ENCODE measurements around the gene BIRC5.

BIRC5 gene

DNA sequence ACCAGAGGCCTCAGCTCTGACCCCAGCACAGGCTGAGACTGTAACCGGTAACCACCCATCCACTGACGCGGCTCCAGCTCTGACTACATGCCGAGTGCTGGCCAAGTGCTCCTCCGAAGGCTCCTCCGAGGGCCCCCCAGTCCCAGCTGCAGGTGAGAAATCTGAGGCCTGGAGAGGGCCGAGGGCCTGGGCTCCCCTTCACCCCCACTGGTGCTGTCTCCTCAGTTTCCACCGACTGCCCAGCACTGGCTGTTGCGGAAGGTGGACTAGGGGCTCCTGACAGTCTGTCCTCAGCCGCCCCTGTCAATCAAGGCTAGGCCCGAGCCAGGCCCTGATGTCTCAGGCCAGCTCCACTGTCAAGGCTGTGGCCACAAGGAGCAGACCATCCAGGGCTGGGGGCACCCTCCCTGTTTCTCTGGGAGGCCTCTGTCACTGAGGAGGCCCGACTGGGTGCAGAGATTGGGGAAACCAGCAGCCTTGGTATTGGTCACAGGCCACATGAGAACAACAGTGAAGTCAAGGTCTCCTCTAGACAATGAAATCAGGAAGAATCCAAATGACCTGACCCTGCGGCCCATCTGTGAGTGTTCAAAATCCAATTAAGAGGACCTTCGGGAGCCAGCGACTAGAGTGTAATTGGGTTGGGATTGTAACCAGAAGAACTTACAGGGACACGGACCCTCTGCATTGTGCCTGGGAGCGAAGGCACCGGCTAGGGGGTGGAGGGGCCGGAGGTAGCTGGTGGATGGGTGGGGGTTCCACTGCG, 22.5 kb downstream of the BIRC5 start:
- Histone ChIP-seq H3K36me3 (no peaks in the 10 kb centered on the region), H3K27ac (peak overlapping the region in 3 of 11 experiments; percentile 25 to 50 (median 30); a peak in 4 of 22 replicates), H3K4me3 (no peak overlapping the region), H3K9ac (peak overlapping the region in 4 of 11 experiments; percentile 40 to 62 (median 54); a peak in 1 of 22 replicates), H3K9me3 (replicated peaks in 1 of 11) (no peaks in the 10 kb centered on the region), H4K20me1 (peaks cover 0 to 10% (median 5%) of the 10 kb centered on the region in 11 experiments; a peak in 9 of 22 replicates), H3K4me1 (peaks cover 12 to 96% (median 80%) of the 10 kb centered on the region in 10 experiments), H3K27me3 (peaks cover 15 to 22% (median 17%) of the 10 kb centered on the region in 11 experiments), H3K4me2 (peak overlapping the region in 7 of 11 experiments; percentile 62 to 88 (median 85); a peak in 13 of 22 replicates)
- no peak for TF ChIP-seq Cebpa-rat (IDR thresholded peaks at IDR 0.05)

DNA sequence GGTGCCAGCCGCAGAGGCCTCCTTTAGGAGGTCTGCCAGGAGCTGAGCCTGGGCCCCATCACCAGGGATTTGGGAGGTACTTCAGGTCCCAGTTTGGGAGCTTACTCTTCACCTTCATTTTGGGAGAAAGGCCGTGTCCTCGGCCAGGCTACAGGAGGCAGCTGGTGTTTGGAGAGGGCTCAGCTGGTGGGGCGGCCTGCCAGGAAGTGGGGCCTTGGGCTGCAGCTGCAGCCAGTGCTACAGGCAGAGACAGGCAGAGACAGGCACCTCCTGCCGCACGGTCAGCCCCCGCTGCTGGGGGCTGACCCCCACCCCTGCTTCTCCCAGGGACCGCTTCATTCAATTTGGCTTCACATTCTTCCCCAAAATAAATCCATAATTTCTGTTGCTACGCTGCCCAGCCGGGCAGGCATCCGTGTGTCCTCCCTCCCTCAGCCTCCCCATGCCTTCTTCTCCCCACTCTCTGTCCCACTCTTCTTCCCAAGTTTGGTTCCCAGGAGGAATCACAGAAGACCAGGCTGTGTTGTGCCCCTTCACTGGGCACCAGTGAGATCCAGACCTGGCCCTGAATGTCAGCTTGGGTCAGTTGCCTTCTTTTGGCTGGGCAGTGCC, 23.5 kb downstream of the BIRC5 start:
- peak overlapping the region in 9 of 11 experiments; percentile 43 to 88 (median 81); a peak in 18 of 22 replicates for H3K4me2 ChIP-seq
- H3K4me1 ChIP-seq: peaks cover 16 to 97% (median 82%) of the 10 kb centered on the region in 10 experiments
- H3K9me3 ChIP-seq (replicated peaks in 1 of 11): no peaks in the 10 kb centered on the region
- H4K20me1 ChIP-seq: peaks cover 0 to 5% (median 0%) of the 10 kb centered on the region in 11 experiments; a peak in 5 of 22 replicates
- H3K9ac ChIP-seq: peak overlapping the region in 8 of 11 experiments; percentile 8 to 62 (median 38); a peak in 12 of 22 replicates
- peak overlapping the region in 8 of 11 experiments; percentile 2 to 59 (median 25); a peak in 9 of 22 replicates for H3K27ac ChIP-seq
- TF ChIP-seq Cebpa-rat (IDR thresholded peaks at IDR 0.05): no peak
- H3K36me3 ChIP-seq: no peaks in the 10 kb centered on the region
- peaks cover 6 to 13% (median 8%) of the 10 kb centered on the region in 11 experiments for H3K27me3 ChIP-seq
- no peak overlapping the region for H3K4me3 ChIP-seq

GRCh38 chr17:78238823-78239488, 24.9 kb downstream of the BIRC5 start:
- H3K4me1 ChIP-seq: peaks cover 19 to 100% (median 88%) of the 10 kb centered on the region in 10 experiments
- H3K9ac ChIP-seq: peak overlapping the region in 1 of 11 experiments; percentile 25; a peak in 2 of 22 replicates
- TF ChIP-seq Cebpa-rat (IDR thresholded peaks at IDR 0.05): no peak
- H3K4me3 ChIP-seq: no peak overlapping the region
- no peaks in the 10 kb centered on the region for H3K27me3 ChIP-seq
- H3K36me3 ChIP-seq: no peaks in the 10 kb centered on the region
- H3K9me3 ChIP-seq (replicated peaks in 1 of 11): no peaks in the 10 kb centered on the region
- no peaks in the 10 kb centered on the region; a peak in 1 of 22 replicates for H4K20me1 ChIP-seq
- H3K4me2 ChIP-seq: peak overlapping the region; percentile 16 to 88 (median 77); a peak in 20 of 22 replicates
- peak overlapping the region in 2 of 11 experiments; percentile 84 to 90; a peak in 2 of 22 replicates for H3K27ac ChIP-seq

DNA sequence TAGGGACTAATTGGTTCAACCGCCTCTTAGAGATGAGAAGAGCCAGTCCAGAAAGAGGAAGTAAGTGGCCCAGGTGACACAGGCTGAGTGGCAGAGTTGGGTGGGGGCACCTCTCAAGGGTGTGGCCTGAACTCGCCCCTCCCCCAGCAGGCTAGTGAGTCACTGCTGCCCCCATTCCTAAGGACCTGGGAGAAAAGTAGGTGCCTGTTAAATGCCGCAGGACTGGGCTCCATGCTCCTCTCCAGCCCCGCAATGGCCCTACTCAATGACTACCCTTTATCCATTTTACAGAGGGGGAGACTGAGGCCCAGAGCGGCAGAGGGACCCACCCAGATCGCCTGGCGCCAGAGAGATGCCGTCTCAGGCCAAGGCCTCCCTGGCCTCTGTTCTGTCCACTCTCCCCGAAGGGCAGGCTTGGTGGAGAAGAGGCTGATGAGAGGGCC, 25.5 kb downstream of the BIRC5 start:
- H3K27ac ChIP-seq: peak overlapping the region in 3 of 11 experiments; percentile 21 to 90 (median 84); a peak in 3 of 22 replicates
- peaks cover 19 to 99% (median 87%) of the 10 kb centered on the region in 10 experiments for H3K4me1 ChIP-seq
- H3K9ac ChIP-seq: peak overlapping the region in 1 of 11 experiments; percentile 25; a peak in 2 of 22 replicates
- no peak for TF ChIP-seq Cebpa-rat (IDR thresholded peaks at IDR 0.05)
- H3K27me3 ChIP-seq: no peaks in the 10 kb centered on the region
- H3K4me2 ChIP-seq: peak overlapping the region; percentile 16 to 88 (median 77); a peak in 19 of 22 replicates
- no peak overlapping the region for H3K4me3 ChIP-seq
- H3K9me3 ChIP-seq (replicated peaks in 1 of 11): no peaks in the 10 kb centered on the region
- no peaks in the 10 kb centered on the region; a peak in 1 of 22 replicates for H4K20me1 ChIP-seq
- H3K36me3 ChIP-seq: no peaks in the 10 kb centered on the region

- Histone ChIP-seq H4K20me1 (no peaks in the 10 kb centered on the region; a peak in 1 of 22 replicates), H3K27me3 (no peaks in the 10 kb centered on the region), H3K36me3 (no peaks in the 10 kb centered on the region), H3K27ac (peak overlapping the region in 4 of 11 experiments; percentile 5 to 90 (median 52); a peak in 5 of 22 replicates), H3K4me1 (peaks cover 19 to 93% (median 81%) of the 10 kb centered on the region in 10 experiments), H3K9me3 (replicated peaks in 1 of 11) (peaks cover 0 to under 1% (median 0%) of the 10 kb centered on the region in 11 experiments; a peak in 2 of 22 replicates), H3K4me3 (no peak overlapping the region), H3K4me2 (peak overlapping the region in 8 of 11 experiments; percentile 43 to 88 (median 79); a peak in 14 of 22 replicates), H3K9ac (0 out of 22 replicates have a peak overlapping the region, but pooled peaks of 1 of the 11 experiments have one; percentile 73)
- no peak for TF ChIP-seq Cebpa-rat (IDR thresholded peaks at IDR 0.05)
These were observed 26.1 kb downstream of the BIRC5 start for GRCh38 chr17:78240012-78240655.

GRCh38 chr17:78240839-78241238, 26.8 kb downstream of the BIRC5 start:
- H4K20me1 ChIP-seq: no peaks in the 10 kb centered on the region; a peak in 1 of 22 replicates
- no peaks in the 10 kb centered on the region for H3K27me3 ChIP-seq
- H3K9ac ChIP-seq: peak overlapping the region in 2 of 11 experiments; percentile 73 to 77; a peak in 2 of 22 replicates
- H3K9me3 ChIP-seq (replicated peaks in 1 of 11): peaks cover 0 to 8% (median 4%) of the 10 kb centered on the region in 11 experiments; a peak in 8 of 22 replicates
- H3K27ac ChIP-seq: peak overlapping the region in 7 of 11 experiments; percentile 74 to 90 (median 84); a peak in 11 of 22 replicates
- H3K36me3 ChIP-seq: no peaks in the 10 kb centered on the region
- no peak for TF ChIP-seq Cebpa-rat (IDR thresholded peaks at IDR 0.05)
- H3K4me2 ChIP-seq: peak overlapping the region in 7 of 11 experiments; percentile 63 to 85 (median 81); a peak in 13 of 22 replicates
- peaks cover 19 to 86% (median 76%) of the 10 kb centered on the region in 10 experiments for H3K4me1 ChIP-seq
- no peak overlapping the region for H3K4me3 ChIP-seq

DNA sequence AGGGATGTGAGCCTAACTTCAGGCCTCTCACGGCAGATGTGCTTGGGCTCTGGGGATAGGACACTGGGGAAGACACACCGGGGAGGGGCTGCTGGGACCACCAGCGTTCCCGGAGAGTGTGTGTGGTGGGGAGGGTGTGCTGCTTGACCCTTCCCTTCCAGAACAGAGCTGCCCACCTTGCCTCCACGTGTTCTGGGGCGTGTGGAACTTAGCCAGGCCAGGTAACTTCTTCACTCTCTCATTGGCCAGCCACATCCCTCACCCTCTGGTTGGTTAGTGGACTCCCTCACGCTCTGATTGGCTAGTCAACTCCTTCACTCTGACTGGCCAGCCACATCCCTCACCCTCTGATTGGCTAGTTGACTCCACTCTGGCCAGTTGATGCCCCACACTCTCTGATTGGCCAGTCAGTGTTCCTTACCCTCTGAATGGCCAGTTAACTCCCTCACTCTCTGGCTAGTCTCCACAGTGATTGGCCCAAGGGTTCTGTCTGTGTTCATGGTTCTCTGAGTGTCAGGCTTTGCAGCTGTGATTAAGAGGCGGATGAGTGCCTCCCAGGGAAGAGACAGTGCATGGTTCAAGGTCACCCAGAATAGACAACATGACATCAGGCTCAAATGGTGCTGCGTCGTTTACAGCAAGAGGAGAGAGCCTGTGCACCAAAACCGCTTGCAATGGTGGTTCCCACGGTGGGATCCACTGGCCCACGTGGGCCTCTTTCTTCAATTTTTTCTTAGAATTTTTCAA, 27.4 kb downstream of the BIRC5 start:
- H3K9me3 ChIP-seq (replicated peaks in 1 of 11): peaks cover 0 to 11% (median 5%) of the 10 kb centered on the region in 11 experiments; a peak in 8 of 22 replicates
- no peaks in the 10 kb centered on the region; a peak in 1 of 22 replicates for H4K20me1 ChIP-seq
- TF ChIP-seq Cebpa-rat (IDR thresholded peaks at IDR 0.05): no peak
- H3K4me1 ChIP-seq: peaks cover 19 to 84% (median 74%) of the 10 kb centered on the region in 10 experiments
- H3K9ac ChIP-seq: peak overlapping the region in 9 of 11 experiments; percentile 32 to 77 (median 63); a peak in 13 of 22 replicates
- no peaks in the 10 kb centered on the region for H3K36me3 ChIP-seq
- H3K27me3 ChIP-seq: no peaks in the 10 kb centered on the region
- H3K27ac ChIP-seq: peak overlapping the region in 9 of 11 experiments; percentile 73 to 90 (median 82); a peak in 18 of 22 replicates
- no peak overlapping the region for H3K4me3 ChIP-seq
- peak overlapping the region; percentile 63 to 85 (median 77) for H3K4me2 ChIP-seq
